Keratinocyte (primary cell): Measurements from ENCODE around the gene CA4. TPM values are rescaled to one million over a fixed set of nuclear protein-coding genes. Genes with fewer than 3 reads are reported as not detected.

Experiments used
- DNase-seq: peaks from one replicate; pipeline ENCODE4 v3.0.0-alpha.2; 2011; ENCODE audit warnings: low read depth, missing footprints, low spot score
- FAIRE-seq: peaks from 2 replicates; lab custom pipeline; 2011; peaks lifted over from hg19 to GRCh38; lab: Jason Lieb, UNC
- H2AFZ ChIP-seq: 2 replicates; pipeline ENCODE4 v1.6.0; 2012; ENCODE audit warnings: low read length, control low read depth, inconsistent platforms; ENCODE audit not compliant: control insufficient read depth
- H3K27ac ChIP-seq: 2 replicates; pipeline ENCODE4 v1.5.1; 2011; ENCODE audit warnings: low read length; ENCODE audit not compliant: control insufficient read depth, insufficient read depth
- H3K27me3 ChIP-seq: 3 replicates; pipeline ENCODE4 v1.6.0; 2011; ENCODE audit warnings: low read length; ENCODE audit not compliant: control insufficient read depth, insufficient read depth; ENCODE audit errors: extremely low read depth
- H3K36me3 ChIP-seq, 2 experiments: 2 replicates in 1 of 2; 3 replicates in 1 of 2; pipeline ENCODE4 v1.5.1; 2011; ENCODE audit warnings: low read length in 2 of 2, mild to moderate bottlenecking in 1 of 2; ENCODE audit not compliant: control insufficient read depth in 2 of 2, insufficient read depth in 2 of 2; ENCODE audit errors: extremely low read depth in 1 of 2
- H3K4me1 ChIP-seq: 3 replicates; pipeline ENCODE4 v1.5.1; 2011; ENCODE audit warnings: low read length; ENCODE audit not compliant: control insufficient read depth, insufficient read depth; ENCODE audit errors: extremely low read depth
- H3K4me2 ChIP-seq: 3 replicates; pipeline ENCODE4 v1.6.0; 2011; ENCODE audit warnings: low read depth, low read length; ENCODE audit not compliant: control insufficient read depth, insufficient read depth; ENCODE audit errors: extremely low read depth
- H3K4me3 ChIP-seq, 3 experiments: fragments of 200-600 bp in 1 of 3; sonication (generic) in 1 of 3; 2 replicates in 2 of 3; 3 replicates in 1 of 3; pipeline ENCODE4 v1.5.1; 2011 to 2016; ENCODE audit warnings: low read length in 3 of 3, mild to moderate bottlenecking in 3 of 3, control low read depth in 2 of 3, inconsistent platforms in 1 of 3, low read depth in 1 of 3, mixed read lengths in 1 of 3, mixed run types in 1 of 3, moderate library complexity in 1 of 3; ENCODE audit not compliant: control insufficient read depth in 2 of 3, insufficient read depth in 2 of 3; ENCODE audit errors: extremely low read depth in 1 of 3
- H3K79me2 ChIP-seq: 2 replicates; pipeline ENCODE4 v1.6.0; 2012; ENCODE audit warnings: low read length; ENCODE audit not compliant: control insufficient read depth, insufficient read depth
- H3K9ac ChIP-seq: 3 replicates; pipeline ENCODE4 v1.6.0; 2011; ENCODE audit warnings: low read length; ENCODE audit not compliant: control insufficient read depth, insufficient read depth; ENCODE audit errors: extremely low read depth
- H3K9me1 ChIP-seq: 3 replicates; pipeline ENCODE4 v1.6.0; 2011; ENCODE audit warnings: low read length; ENCODE audit not compliant: control insufficient read depth, insufficient read depth; ENCODE audit errors: extremely low read depth
- H3K9me3 ChIP-seq: 2 replicates; pipeline ENCODE4 v1.5.1; 2012; ENCODE audit warnings: low read depth, low read length; ENCODE audit not compliant: control insufficient read depth
- H4K20me1 ChIP-seq: 3 replicates; pipeline ENCODE4 v1.6.0; 2011; ENCODE audit warnings: low read length; ENCODE audit not compliant: control insufficient read depth, insufficient read depth; ENCODE audit errors: extremely low read depth
- EZH2 ChIP-seq: IDR thresholded peaks from one replicate; pipeline ENCODE4 v1.6.1; 2012; ENCODE audit warnings: inconsistent platforms, mild to moderate bottlenecking, low read length, moderate library complexity
- dilution Hi-C: fragments of 300-500 bp; cut with MboI; formaldehyde crosslinking; loops from one replicate; pipeline ENCODE4 v1.7.0; 2020; ENCODE audit warnings: low sequenced_read_pairs; ENCODE audit not compliant: extremely low pct_ligation_motif_present
- polyA plus RNA-seq, 5 experiments: library from polyadenylated mRNA; depleted of rRNA in 3 of 5; stranded (reverse) in 3 of 5; stranded (forward) in 1 of 5; unstranded in 1 of 5; fragments of >200 nt; gene quantifications; 1 replicate in 1 of 5; 2 replicates in 3 of 5; 3 replicates in 1 of 5; pipeline versions ENCODE4 v1.2.1 to v1.2.3, GENCODE V29; 2011 to 2012; ENCODE audit warnings: missing spikeins in 2 of 5, low read depth in 1 of 5, low replicate concordance in 1 of 5
- TF ChIP-seq, protein P1 (sequence below), 3 experiments: IDR thresholded peaks in 1 of 3; conservative IDR thresholded peaks in 1 of 3; optimal IDR thresholded peaks in 1 of 3; 2 replicates in 2 of 3; 3 replicates in 1 of 3; pipeline versions ENCODE3 to v1.5.1; 2011; ENCODE audit warnings: low read length in 3 of 3, mild to moderate bottlenecking in 3 of 3, moderate library complexity in 2 of 3, control low read depth in 1 of 3, inconsistent platforms in 1 of 3; ENCODE audit not compliant: insufficient read depth in 2 of 3; ENCODE audit errors: extremely low read depth in 1 of 3

Gene CA4
- polyA plus RNA-seq, 1 donor (not counting 4 experiments of a cell fraction or from before 2014, with no cell fraction given), result not detected

GRCh38 chr17:60135151-60135950 is 14.4 kb upstream of the CA4 start:
- Histone ChIP-seq H4K20me1 (no peaks in the 10 kb centered on the region), H3K36me3 (no peaks in the 10 kb centered on the region), H3K79me2 (no peaks in the 10 kb centered on the region), H3K4me2 (peak overlapping the region; percentile 98), H3K4me1 (peaks cover 4% of the 10 kb centered on the region), H3K9ac (peak overlapping the region; percentile 63), H3K9me3 (no peaks in the 10 kb centered on the region), H3K9me1 (no peaks in the 10 kb centered on the region), H3K27me3 (peaks cover 23% of the 10 kb centered on the region), H2AFZ (peak overlapping the region; percentile 72), H3K27ac (peak overlapping the region; percentile 33), H3K4me3 (peak overlapping the region; percentile 69 to 87 (median 85))
- TF ChIP-seq, protein P1, sequence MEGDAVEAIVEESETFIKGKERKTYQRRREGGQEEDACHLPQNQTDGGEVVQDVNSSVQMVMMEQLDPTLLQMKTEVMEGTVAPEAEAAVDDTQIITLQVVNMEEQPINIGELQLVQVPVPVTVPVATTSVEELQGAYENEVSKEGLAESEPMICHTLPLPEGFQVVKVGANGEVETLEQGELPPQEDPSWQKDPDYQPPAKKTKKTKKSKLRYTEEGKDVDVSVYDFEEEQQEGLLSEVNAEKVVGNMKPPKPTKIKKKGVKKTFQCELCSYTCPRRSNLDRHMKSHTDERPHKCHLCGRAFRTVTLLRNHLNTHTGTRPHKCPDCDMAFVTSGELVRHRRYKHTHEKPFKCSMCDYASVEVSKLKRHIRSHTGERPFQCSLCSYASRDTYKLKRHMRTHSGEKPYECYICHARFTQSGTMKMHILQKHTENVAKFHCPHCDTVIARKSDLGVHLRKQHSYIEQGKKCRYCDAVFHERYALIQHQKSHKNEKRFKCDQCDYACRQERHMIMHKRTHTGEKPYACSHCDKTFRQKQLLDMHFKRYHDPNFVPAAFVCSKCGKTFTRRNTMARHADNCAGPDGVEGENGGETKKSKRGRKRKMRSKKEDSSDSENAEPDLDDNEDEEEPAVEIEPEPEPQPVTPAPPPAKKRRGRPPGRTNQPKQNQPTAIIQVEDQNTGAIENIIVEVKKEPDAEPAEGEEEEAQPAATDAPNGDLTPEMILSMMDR (optimal IDR thresholded peaks at IDR 0.05 in 1 of 3, IDR thresholded peaks at IDR 0.05 in 1 of 3, conservative IDR thresholded peaks at IDR 0.05 in 1 of 3; ENCODE audit: extremely low read depth in 1 of 3, insufficient read depth in 2 of 3, low read length in 3 of 3), result no peak
- TF ChIP-seq EZH2, result no peak
- FAIRE-seq (peak; percentile 67), DNase-seq (peak; percentile 55)
- dilution Hi-C loops, result no loop called here

GRCh38 chr17:60135951-60136666 is 13.7 kb upstream of the CA4 start:
- no peaks in the 10 kb centered on the region for H3K36me3 ChIP-seq
- no peaks in the 10 kb centered on the region for H3K79me2 ChIP-seq
- H3K4me1 ChIP-seq, result peaks cover 4% of the 10 kb centered on the region
- peaks cover 30% of the 10 kb centered on the region for H3K27me3 ChIP-seq
- H3K4me2 ChIP-seq, result peak overlapping the region; percentile 98
- no peaks in the 10 kb centered on the region for H3K9me3 ChIP-seq
- no peaks in the 10 kb centered on the region for H4K20me1 ChIP-seq
- H3K4me3 ChIP-seq, result peak overlapping the region in 1 of 3 experiments; percentile 87
- DNase-seq (no peak), FAIRE-seq (no peak)
- dilution Hi-C loops, result no loop called here
- H3K9me1 ChIP-seq, result no peaks in the 10 kb centered on the region
- no peak overlapping the region for H3K9ac ChIP-seq
- H3K27ac ChIP-seq, result no peak overlapping the region
- H2AFZ ChIP-seq, result peak overlapping the region; percentile 30
- TF ChIP-seq EZH2, result no peak
- TF ChIP-seq, protein P1 (optimal IDR thresholded peaks at IDR 0.05 in 1 of 3, IDR thresholded peaks at IDR 0.05 in 1 of 3, conservative IDR thresholded peaks at IDR 0.05 in 1 of 3; ENCODE audit: extremely low read depth in 1 of 3, insufficient read depth in 2 of 3, low read length in 3 of 3), result no peak
